HEK293 (cell line): ENCODE results near the gene PRND.

Experiments
- CTCF ChIA-PET: fragments of 350-600 bp; formaldehyde crosslinking; extraction: SDS; loops from one replicate; lab custom pipeline; 2021; ENCODE audit warnings: antibody characterized with exemption; lab: Yijun Ruan, JAX
- POLR2A ChIA-PET: fragments of 300-600 bp; formaldehyde crosslinking; extraction: SDS; loops from one replicate; lab custom pipeline; 2020; ENCODE audit warnings: antibody characterized with exemption, inconsistent platforms; lab: Yijun Ruan, JAX
- H3K27ac ChIP-seq: fragments of 200-500 bp; sonication (Bioruptor generic); 2 replicates; pipeline ENCODE4 v1.5.1; 2014; ENCODE audit warnings: low read depth, low read length, control low read depth, inconsistent platforms; ENCODE audit errors: extremely low read depth
- H3K36me3 ChIP-seq, 2 experiments: fragments of 200-500 bp in 1 of 2; sonication (Bioruptor generic) in 1 of 2; 1 replicate in 1 of 2; 2 replicates in 1 of 2; pipeline ENCODE4 v1.5.1; 2014 to 2017; ENCODE audit warnings: inconsistent platforms in 2 of 2, low read length in 2 of 2; ENCODE audit not compliant: control insufficient read depth in 2 of 2, insufficient read depth in 1 of 2
- H3K4me1 ChIP-seq: fragments of 200-500 bp; sonication (Bioruptor generic); 2 replicates; pipeline ENCODE4 v1.5.1; 2014; ENCODE audit warnings: mild to moderate bottlenecking, low read length, inconsistent platforms; ENCODE audit not compliant: control insufficient read depth, insufficient read depth
- H3K4me3 ChIP-seq: 2 replicates; pipeline ENCODE4 v1.5.1; 2011; ENCODE audit warnings: low read depth, mild to moderate bottlenecking, control low read depth, low read length, moderate library complexity
- H3K9me3 ChIP-seq: fragments of 200-500 bp; sonication (Bioruptor generic); 2 replicates; pipeline ENCODE4 v1.5.1; 2014; ENCODE audit warnings: low read depth, low read length, inconsistent platforms; ENCODE audit not compliant: control insufficient read depth, insufficient read depth
- HOXD13 ChIP-seq: sonication (generic); formaldehyde crosslinking; IDR thresholded peaks from 2 replicates; pipeline ENCODE4 v1.8.0; 2022; ENCODE audit warnings: missing genetic modification reagents, borderline replicate concordance
- SCRT1 ChIP-seq: fragments of 450-650 bp; formaldehyde crosslinking; IDR thresholded peaks from 2 replicates; pipeline ENCODE4 v1.5.1; 2016; ENCODE audit warnings: missing biosample characterization, missing genetic modification characterization, borderline replicate concordance
- YY2 ChIP-seq: fragments of 450-650 bp; formaldehyde crosslinking; IDR thresholded peaks from 2 replicates; pipeline ENCODE4 v1.5.1; 2016; ENCODE audit warnings: missing biosample characterization, missing genetic modification characterization
- ZBTB1 ChIP-seq: fragments of 450-650 bp; formaldehyde crosslinking; IDR thresholded peaks from 2 replicates; pipeline ENCODE4 v1.5.1; 2016; ENCODE audit warnings: missing biosample characterization, missing genetic modification characterization
- ZBTB20 ChIP-seq: fragments of 450-650 bp; formaldehyde crosslinking; IDR thresholded peaks from 2 replicates; pipeline ENCODE4 v1.5.1; 2016; ENCODE audit warnings: missing biosample characterization, missing genetic modification characterization
- ZBTB21 ChIP-seq: fragments of 450-650 bp; formaldehyde crosslinking; IDR thresholded peaks from 2 replicates; pipeline ENCODE4 v1.5.1; 2017; ENCODE audit warnings: missing biosample characterization, missing genetic modification characterization
- ZIC2 ChIP-seq: fragments of 450-650 bp; formaldehyde crosslinking; IDR thresholded peaks from 2 replicates; pipeline ENCODE4 v1.5.1; 2016; ENCODE audit warnings: missing biosample characterization, missing genetic modification characterization
- ZNF274 ChIP-seq, 2 experiments: fragments of 200-500 bp in 1 of 2; fragments of 450-650 bp in 1 of 2; sonication (Bioruptor generic) in 1 of 2; formaldehyde crosslinking in 1 of 2; IDR thresholded peaks; 2 replicates each; pipeline versions ENCODE4 v1.5.1 to v1.6.1; 2014 to 2016; ENCODE audit warnings: borderline replicate concordance in 1 of 2, inconsistent platforms in 1 of 2, low read length in 1 of 2, missing biosample characterization in 1 of 2, missing genetic modification characterization in 1 of 2
- ZNF433 ChIP-seq: fragments of 450-650 bp; formaldehyde crosslinking; IDR thresholded peaks from 2 replicates; pipeline ENCODE4 v1.5.1; 2016; ENCODE audit warnings: missing biosample characterization, missing genetic modification characterization, low read depth
- ZNF473 ChIP-seq: fragments of 450-650 bp; formaldehyde crosslinking; IDR thresholded peaks from 2 replicates; pipeline ENCODE4 v1.5.1; 2017; ENCODE audit warnings: missing biosample characterization, missing genetic modification characterization
- ZNF629 ChIP-seq: fragments of 450-650 bp; formaldehyde crosslinking; IDR thresholded peaks from 2 replicates; pipeline ENCODE4 v1.5.1; 2017; ENCODE audit warnings: missing biosample characterization, missing genetic modification characterization
- ZNF660 ChIP-seq: fragments of 450-650 bp; IDR thresholded peaks from 2 replicates; pipeline ENCODE4 v1.5.1; 2018; ENCODE audit warnings: missing biosample characterization, mild to moderate bottlenecking, missing genetic modification characterization
- ZNF707 ChIP-seq: fragments of 450-650 bp; formaldehyde crosslinking; IDR thresholded peaks from 2 replicates; pipeline ENCODE4 v1.5.1; 2016; ENCODE audit warnings: missing biosample characterization, missing genetic modification characterization
- ZNF777 ChIP-seq: fragments of 450-650 bp; formaldehyde crosslinking; IDR thresholded peaks from 2 replicates; pipeline ENCODE4 v1.5.1; 2017; ENCODE audit warnings: missing biosample characterization, missing genetic modification characterization, borderline replicate concordance
- TF ChIP-seq, protein P1 (sequence below): fragments of 450-650 bp; formaldehyde crosslinking; IDR thresholded peaks from 2 replicates; pipeline ENCODE4 v1.5.1; 2017; ENCODE audit warnings: missing biosample characterization, missing genetic modification characterization
- TF ChIP-seq, protein P2 (sequence below): fragments of 450-650 bp; formaldehyde crosslinking; IDR thresholded peaks from 2 replicates; pipeline ENCODE4 v1.5.1; 2016; ENCODE audit warnings: missing biosample characterization, missing genetic modification characterization, low read depth
- TF ChIP-seq, protein P3 (sequence below): fragments of 450-650 bp; formaldehyde crosslinking; IDR thresholded peaks from 2 replicates; pipeline ENCODE4 v1.5.1; 2016; ENCODE audit warnings: missing biosample characterization, missing genetic modification characterization
- TF ChIP-seq, protein P4 (sequence below): fragments of 450-650 bp; formaldehyde crosslinking; IDR thresholded peaks from 2 replicates; pipeline ENCODE4 v1.5.1; 2016; ENCODE audit warnings: missing biosample characterization, missing genetic modification characterization
- TF ChIP-seq, protein P5 (sequence below): fragments of 450-650 bp; formaldehyde crosslinking; IDR thresholded peaks from 2 replicates; pipeline ENCODE4 v1.5.1; 2016; ENCODE audit warnings: missing biosample characterization, missing genetic modification characterization

The PRND gene

DNA sequence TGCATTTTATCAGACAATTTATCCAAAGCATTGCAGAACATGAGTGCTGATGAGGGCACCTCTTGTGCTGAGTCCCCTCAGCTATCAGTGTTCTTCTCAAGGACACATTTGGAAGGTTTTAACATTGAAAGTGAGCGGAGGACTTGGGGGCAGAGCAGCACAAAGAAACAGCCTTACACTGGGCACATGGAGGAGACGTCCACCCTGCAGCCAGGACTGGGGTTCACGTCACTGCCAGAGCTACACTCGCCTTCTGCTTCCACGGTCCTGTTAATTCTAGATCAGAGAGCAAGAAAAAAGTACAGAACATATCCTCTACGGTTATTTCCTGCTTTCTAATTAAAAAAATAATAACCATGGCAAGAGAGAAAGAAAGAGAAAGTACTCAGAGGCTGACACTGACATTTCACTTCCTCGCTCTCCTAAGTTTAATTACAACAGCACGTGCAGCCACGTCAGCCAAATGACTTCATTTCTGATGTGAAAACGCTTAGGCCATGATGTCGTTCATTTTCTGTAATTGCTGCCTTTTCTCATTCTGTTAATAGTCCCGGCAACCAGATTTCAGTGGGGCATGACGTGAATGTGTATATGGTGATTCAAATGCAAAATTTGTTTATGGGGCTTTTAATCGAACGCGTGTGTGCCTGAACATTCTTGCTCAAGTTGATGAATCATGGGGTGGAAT lies 5.1 kb downstream of the PRND start (continued):
- TF ChIP-seq ZNF660, result peak; percentile 52; the same call in 1 of the 2 replicates
- TF ChIP-seq, protein P1, sequence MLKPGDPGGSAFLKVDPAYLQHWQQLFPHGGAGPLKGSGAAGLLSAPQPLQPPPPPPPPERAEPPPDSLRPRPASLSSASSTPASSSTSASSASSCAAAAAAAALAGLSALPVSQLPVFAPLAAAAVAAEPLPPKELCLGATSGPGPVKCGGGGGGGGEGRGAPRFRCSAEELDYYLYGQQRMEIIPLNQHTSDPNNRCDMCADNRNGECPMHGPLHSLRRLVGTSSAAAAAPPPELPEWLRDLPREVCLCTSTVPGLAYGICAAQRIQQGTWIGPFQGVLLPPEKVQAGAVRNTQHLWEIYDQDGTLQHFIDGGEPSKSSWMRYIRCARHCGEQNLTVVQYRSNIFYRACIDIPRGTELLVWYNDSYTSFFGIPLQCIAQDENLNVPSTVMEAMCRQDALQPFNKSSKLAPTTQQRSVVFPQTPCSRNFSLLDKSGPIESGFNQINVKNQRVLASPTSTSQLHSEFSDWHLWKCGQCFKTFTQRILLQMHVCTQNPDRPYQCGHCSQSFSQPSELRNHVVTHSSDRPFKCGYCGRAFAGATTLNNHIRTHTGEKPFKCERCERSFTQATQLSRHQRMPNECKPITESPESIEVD, result peak; percentile 50
- TF ChIP-seq, protein P2, sequence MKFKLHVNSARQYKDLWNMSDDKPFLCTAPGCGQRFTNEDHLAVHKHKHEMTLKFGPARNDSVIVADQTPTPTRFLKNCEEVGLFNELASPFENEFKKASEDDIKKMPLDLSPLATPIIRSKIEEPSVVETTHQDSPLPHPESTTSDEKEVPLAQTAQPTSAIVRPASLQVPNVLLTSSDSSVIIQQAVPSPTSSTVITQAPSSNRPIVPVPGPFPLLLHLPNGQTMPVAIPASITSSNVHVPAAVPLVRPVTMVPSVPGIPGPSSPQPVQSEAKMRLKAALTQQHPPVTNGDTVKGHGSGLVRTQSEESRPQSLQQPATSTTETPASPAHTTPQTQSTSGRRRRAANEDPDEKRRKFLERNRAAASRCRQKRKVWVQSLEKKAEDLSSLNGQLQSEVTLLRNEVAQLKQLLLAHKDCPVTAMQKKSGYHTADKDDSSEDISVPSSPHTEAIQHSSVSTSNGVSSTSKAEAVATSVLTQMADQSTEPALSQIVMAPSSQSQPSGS (tag by site-specific recombination), result peak; percentile 75
- TF ChIP-seq ZBTB1 (tag by site-specific recombination), result peak; percentile 77; the same call in 1 of the 2 replicates
- peak; percentile 98 for TF ChIP-seq ZNF629
- peak; percentile 86 for TF ChIP-seq ZBTB21 (tag by site-specific recombination)
- TF ChIP-seq ZBTB20 (tag by site-specific recombination), result peak; percentile 40; the same call in 1 of the 2 replicates

DNA sequence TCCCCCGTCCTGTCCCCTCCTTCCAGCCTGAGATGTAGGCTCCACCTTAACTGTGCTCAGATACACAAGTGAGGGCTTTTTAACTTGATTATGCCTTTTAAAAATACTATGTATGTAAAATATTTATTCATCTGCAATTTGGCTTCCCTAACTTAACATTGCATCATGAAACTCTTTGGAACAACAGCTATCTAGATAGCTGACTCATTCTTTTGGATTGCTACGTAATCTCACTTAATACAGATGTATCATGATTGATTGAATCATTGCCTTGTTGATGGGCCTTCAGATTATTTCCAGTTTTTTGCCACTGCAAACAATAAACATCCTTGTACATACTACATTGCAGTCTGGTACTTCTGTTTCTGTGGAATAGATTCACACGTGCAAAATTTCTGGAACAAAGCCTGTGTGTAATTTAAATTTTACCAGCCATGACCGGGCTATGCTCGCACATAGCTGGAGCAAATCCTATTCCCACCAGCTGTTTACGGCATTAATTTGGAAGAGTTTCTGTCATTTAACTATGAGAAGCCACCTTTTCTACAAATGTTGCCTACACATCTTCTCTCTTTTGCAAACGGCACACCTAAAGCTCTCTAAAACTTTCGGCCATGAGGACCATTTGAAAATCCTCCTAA lies 6.5 kb downstream of the PRND start:
- Histone ChIP-seq H3K36me3 (no peaks in the 10 kb centered on the region), H3K4me3 (no peak overlapping the region), H3K27ac (no peak overlapping the region), H3K4me1 (no peaks in the 10 kb centered on the region), H3K9me3 (no peaks in the 10 kb centered on the region)
- CTCF ChIA-PET, result interaction anchor here (0.6 to 3.2 kb wide), 3 partner anchors 8 to 139 kb away, joined by 3 to 15 read pairs (median 3); no protein-coding TSS in a partner anchor
- TF ChIP-seq, protein P3, sequence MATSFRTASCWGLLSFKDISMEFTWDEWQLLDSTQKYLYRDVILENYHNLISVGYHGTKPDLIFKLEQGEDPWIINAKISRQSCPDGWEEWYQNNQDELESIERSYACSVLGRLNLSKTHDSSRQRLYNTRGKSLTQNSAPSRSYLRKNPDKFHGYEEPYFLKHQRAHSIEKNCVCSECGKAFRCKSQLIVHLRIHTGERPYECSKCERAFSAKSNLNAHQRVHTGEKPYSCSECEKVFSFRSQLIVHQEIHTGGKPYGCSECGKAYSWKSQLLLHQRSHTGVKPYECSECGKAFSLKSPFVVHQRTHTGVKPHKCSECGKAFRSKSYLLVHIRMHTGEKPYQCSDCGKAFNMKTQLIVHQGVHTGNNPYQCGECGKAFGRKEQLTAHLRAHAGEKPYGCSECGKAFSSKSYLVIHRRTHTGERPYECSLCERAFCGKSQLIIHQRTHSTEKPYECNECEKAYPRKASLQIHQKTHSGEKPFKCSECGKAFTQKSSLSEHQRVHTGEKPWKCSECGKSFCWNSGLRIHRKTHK (tag by site-specific recombination), result no peak
- TF ChIP-seq, protein P4, sequence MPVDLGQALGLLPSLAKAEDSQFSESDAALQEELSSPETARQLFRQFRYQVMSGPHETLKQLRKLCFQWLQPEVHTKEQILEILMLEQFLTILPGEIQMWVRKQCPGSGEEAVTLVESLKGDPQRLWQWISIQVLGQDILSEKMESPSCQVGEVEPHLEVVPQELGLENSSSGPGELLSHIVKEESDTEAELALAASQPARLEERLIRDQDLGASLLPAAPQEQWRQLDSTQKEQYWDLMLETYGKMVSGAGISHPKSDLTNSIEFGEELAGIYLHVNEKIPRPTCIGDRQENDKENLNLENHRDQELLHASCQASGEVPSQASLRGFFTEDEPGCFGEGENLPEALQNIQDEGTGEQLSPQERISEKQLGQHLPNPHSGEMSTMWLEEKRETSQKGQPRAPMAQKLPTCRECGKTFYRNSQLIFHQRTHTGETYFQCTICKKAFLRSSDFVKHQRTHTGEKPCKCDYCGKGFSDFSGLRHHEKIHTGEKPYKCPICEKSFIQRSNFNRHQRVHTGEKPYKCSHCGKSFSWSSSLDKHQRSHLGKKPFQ (tag by site-specific recombination), result no peak
- TF ChIP-seq, protein P1, result 0 out of 2 replicates have a peak, but pooled peaks have one; percentile 5
- no peak for TF ChIP-seq YY2 (tag by site-specific recombination)
- POLR2A ChIA-PET, result no interaction called here

DNA sequence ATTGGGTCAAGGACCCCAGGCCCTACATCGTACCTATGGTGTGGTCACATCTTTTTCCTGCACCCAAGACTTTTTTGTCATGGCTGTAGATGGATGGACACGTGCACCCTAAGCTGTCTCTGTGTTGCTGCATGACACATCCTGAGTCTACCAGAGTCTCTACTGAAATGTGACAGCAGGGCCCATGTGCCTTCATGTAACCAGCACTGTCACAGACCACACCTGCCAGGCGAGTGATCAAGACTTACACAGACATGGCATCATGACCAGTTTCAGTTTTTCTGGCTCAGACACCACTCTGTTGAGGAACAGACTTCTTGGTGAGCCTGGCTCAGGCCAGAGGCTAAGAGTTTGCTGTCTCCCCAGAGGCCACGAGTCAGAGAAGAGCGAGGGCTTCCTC lies 7.6 kb downstream of the PRND start:
- H3K4me3 ChIP-seq, result no peak overlapping the region
- H3K4me1 ChIP-seq, result no peaks in the 10 kb centered on the region
- ChIA-PET CTCF (interaction anchor here (3.2 kb wide), 1 partner anchor 11 kb away, joined by 15 read pairs; no protein-coding TSS in a partner anchor), POLR2A (no interaction called here)
- no peak overlapping the region for H3K27ac ChIP-seq
- no peaks in the 10 kb centered on the region for H3K9me3 ChIP-seq
- H3K36me3 ChIP-seq, result no peaks in the 10 kb centered on the region
- no peak for TF ChIP-seq ZNF473 (tag by site-specific recombination)
- TF ChIP-seq ZNF707 (tag by site-specific recombination), result no peak
- TF ChIP-seq ZNF433 (tag by site-specific recombination), result no peak
- TF ChIP-seq, protein P5, sequence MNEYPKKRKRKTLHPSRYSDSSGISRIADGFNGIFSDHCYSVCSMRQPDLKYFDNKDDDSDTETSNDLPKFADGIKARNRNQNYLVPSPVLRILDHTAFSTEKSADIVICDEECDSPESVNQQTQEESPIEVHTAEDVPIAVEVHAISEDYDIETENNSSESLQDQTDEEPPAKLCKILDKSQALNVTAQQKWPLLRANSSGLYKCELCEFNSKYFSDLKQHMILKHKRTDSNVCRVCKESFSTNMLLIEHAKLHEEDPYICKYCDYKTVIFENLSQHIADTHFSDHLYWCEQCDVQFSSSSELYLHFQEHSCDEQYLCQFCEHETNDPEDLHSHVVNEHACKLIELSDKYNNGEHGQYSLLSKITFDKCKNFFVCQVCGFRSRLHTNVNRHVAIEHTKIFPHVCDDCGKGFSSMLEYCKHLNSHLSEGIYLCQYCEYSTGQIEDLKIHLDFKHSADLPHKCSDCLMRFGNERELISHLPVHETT (tag by site-specific recombination), result no peak
- TF ChIP-seq SCRT1 (tag by site-specific recombination), result no peak
- no peak for TF ChIP-seq ZIC2 (tag by site-specific recombination)
- TF ChIP-seq ZNF274 (IDR thresholded peaks at IDR 0.05; ENCODE audit: low read length), result no peak
- no peak for TF ChIP-seq ZNF274 (tag by site-specific recombination; IDR thresholded peaks at IDR 0.05; ENCODE audit: borderline replicate concordance)
- no peak for TF ChIP-seq ZNF777 (tag by site-specific recombination)
- no peak for TF ChIP-seq HOXD13 (CRISPR knock-in tag)
